VCaP (cell line): ENCODE measurements around the gene ARHGAP33.
"Not testable (repeated sequence)": the region's sequence is repeated elsewhere in the genome, so short reads cannot be mapped to it uniquely, and the experiment has no call there.

Experiments
- H3K27ac ChIP-seq: fragments of 450-650 bp; 2 replicates; pipeline ENCODE4 v1.5.1; 2017
- TF ChIP-seq, protein P1 (sequence below): fragments of 450-650 bp; conservative IDR thresholded peaks from 2 replicates; pipeline ENCODE4 v1.5.1; 2017; ENCODE audit warnings: mild to moderate bottlenecking, moderate library complexity

ARHGAP33 gene

DNA sequence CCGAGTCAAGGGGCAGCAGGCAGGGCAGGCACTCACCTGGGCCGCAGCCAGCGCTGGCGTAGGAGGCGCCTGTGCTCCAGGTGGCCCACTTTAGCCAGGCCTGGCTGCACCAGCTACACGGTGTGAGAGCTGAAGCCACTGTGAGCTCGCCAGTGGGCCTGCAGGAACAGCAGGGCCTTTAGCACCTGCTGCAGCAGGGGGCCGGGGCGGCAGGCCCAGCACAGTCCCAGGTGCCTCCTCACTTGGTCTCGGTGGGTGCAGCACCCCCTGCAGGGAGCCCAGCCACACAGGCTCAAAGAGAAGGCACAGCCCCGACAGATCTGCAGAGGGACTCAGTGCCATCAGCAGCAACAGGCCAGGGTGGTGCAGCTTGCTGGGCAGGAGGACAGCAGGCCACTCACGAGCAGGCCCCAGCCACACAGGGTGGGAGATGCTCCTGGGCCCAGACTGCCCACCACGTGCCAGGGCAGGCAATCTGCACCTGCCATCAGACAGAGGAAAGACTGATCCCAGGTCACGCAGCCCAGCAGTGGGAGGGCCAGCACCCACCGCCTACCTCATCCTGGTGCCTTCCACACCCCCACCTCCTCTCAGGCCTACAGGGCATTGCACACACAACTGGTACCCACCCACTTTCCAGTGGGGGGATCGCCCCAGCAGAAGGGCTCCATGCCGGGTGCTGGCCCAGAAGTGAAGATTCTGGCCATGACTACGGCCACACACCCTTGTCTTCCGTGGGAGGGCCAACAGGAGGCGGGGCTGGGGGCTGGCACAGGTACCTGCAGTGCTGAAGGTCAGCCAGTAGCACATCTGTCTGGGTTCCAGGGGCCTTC, 15.8 kb downstream of the ARHGAP33 start:
- TF ChIP-seq, protein P1, sequence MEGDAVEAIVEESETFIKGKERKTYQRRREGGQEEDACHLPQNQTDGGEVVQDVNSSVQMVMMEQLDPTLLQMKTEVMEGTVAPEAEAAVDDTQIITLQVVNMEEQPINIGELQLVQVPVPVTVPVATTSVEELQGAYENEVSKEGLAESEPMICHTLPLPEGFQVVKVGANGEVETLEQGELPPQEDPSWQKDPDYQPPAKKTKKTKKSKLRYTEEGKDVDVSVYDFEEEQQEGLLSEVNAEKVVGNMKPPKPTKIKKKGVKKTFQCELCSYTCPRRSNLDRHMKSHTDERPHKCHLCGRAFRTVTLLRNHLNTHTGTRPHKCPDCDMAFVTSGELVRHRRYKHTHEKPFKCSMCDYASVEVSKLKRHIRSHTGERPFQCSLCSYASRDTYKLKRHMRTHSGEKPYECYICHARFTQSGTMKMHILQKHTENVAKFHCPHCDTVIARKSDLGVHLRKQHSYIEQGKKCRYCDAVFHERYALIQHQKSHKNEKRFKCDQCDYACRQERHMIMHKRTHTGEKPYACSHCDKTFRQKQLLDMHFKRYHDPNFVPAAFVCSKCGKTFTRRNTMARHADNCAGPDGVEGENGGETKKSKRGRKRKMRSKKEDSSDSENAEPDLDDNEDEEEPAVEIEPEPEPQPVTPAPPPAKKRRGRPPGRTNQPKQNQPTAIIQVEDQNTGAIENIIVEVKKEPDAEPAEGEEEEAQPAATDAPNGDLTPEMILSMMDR = no peak; the same call in 1 of the 2 replicates
- no peak overlapping the region for H3K27ac ChIP-seq

DNA sequence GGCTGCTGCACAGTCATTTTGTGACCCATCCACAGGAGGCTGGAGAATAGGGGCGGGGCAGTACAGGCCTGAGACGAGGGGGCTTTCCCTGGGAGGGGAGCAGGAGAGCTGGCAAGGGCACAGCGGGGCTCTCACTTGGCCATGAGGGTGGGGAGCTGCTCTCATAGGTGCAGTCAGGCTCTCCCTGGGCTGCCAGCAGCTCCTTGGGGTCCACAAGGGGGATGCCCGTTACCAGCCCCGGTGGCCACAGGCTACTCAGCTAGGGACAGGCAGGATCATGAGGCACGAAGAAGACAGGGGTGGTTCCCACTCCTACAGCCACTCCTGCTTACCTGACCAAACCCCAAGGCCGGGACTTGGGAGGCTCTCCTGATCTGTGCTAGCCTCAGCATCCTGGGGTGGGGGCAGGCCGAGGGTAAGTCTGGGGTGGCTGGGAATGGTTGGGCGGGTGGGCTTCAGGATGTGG, 16.5 kb downstream of the ARHGAP33 start:
- TF ChIP-seq, protein P1 = no peak
- no peak overlapping the region for H3K27ac ChIP-seq

DNA sequence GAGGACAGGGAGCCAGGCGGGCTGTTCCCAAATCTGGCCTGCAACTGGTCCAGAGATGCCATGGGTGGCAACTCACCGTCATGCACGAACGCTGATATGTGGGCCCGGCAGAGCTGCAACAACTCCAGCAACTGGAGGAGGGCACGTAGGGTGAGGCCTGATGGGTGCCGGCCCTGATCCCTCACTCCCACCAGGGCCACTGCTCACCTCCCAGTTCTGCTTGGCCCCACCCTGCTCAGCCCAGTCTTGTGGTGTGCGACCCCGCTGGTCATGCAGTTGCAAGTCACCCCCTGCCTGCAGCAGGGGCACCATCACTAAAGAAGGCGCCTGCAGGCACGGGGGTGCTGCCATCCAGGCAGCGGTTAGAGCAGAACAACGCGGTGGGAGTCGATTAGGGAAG, 16.9 kb downstream of the ARHGAP33 start:
- TF ChIP-seq, protein P1 = no peak
- H3K27ac ChIP-seq = no peak overlapping the region

DNA sequence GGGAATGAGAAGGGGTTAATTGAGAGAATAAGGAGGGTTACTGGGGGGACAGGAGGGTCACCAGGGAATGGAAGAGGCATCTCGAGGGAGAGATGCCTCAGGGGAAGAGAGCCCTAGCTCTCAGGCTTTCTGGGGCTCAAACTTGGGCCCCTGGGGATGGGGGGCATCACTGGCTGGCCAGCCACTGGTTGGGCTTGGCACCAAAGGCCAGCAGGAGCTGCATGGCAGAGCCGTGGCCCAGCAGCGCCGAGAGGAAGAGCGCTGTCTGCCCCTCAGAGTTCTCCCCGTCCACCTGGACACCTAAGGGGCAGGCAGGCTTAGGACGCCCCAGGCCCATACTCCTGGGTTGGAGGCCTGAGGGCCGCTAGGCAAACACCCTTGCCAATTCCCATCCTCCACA, 17.5 kb downstream of the ARHGAP33 start:
- H3K27ac ChIP-seq = no peak overlapping the region
- TF ChIP-seq, protein P1 = no peak

DNA sequence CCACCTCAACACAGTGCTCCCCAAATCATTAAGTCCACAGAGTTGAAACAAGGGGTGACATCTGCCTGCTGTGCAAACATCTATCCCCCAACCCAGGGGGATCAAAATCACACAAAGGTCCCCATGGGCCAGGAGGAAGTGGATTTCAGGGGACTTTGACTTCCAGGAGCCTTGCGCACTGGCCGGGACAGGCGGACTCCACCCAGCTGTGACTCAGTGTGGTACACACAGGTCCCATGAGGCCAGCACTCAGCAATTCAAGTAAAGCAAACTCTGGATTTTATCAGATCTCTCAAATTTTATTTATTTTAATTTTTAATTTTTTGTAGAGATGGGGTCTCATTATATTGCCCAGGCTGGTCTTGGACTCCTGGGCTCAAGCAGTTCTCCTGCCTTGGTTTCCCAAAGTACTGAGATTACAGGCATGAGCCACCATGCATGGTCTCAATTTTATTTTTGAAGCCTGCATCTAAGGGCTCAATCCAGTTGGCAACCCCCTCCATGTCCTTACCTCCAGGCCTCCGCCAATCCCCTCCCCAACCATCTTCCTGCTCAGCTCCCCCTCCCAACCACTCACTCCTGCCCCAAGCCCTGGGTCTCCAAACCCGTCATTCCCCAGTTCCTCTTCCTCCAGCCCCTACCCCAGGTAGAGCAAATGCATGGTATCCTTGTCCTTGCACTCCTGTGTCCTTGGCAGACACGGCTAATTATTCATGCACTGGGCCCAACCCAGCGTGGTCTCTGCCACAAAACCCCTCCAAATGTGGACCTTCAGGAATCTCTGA, 18.2 kb downstream of the ARHGAP33 start:
- H3K27ac ChIP-seq = no peak overlapping the region
- TF ChIP-seq, protein P1 = no peak

DNA sequence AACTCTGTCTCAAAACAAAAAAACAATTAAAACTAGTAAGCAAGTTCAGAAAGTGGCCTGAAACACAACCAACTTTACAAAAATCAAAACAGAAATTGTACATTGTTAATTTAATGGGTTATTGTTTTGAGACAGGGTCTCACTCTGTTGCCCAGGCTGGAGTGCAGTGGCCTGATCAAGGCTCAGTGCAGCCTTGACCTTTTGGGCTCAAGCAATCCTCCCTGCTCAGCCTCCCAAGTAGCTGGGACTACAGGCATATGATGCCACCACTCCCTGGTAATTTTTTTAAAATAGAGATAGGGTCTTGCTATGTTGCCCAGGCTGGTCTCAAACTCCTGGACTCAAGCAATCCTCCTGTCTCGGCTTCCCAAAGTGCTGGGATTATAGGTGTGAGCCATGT, 20.2 kb downstream of the ARHGAP33 start:
- not testable (repeated sequence) for H3K27ac ChIP-seq

DNA sequence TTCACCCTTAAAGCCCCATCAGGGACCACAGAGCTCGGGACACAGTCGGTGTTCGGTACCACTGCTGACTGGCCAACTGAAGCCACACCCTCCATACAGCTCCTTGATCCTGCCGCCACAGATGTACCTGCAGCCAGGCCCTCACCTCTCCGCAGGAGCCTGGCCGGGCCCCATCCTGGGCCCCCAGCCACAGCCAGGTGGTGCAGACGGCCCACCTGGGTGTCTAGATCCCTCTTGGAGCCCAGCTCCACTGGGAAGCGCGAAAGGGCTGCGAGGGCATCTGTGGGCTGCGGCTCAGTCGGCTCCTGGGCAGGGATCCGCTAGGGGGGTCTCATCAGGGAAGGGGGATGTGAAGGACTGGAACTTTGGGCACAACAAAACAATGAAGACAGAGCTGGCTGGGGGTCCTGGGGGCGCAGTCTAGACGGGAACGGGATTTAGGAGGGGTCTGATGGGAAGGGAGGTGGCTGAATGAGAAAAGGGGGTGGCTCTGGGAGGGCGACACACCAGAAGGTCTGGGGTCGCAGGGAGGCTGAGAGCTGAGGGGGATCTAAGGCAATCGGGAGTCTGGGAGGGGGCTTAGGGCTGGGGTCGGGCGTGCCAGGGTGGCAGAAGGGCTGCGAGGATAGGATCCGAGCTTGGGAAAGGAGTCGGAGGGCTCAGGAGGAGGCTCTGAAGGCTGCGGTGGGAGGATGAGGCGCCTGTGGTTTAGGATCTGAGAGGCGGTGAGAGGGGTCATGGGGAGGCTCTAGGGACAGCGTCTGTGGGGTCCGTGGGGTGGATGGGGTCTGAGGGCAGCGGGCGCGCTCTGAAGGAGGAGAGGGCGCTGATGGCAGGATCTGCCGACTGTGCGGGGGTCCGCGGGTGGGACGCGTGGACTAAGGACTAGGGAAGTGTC, 21.5 kb downstream of the ARHGAP33 start:
- no peak overlapping the region for H3K27ac ChIP-seq
- TF ChIP-seq, protein P1 = no peak
